ENCODE measurements around the gene SULT1E1.
"Not testable (repeated sequence)": the region's sequence is repeated elsewhere in the genome, so short reads cannot be mapped to it uniquely, and the experiment has no call there.

DNA sequence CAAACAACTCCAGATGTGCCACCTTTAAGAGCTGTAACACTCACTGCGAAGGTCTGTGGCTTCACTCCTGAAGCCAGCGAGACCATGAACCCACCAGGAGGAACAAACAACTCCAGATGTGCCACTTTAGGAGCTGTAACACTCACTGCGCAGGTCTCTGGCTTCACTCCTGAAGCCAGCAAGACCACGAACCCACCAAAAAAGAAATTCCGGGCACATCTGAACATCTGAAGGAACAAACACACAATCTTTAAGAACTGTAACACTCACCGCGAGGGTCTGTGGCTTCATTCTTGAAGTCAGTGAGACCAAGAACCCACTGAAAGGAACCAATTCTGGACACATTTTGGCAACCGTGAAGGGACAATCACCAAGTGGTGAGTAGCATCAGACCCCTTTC is 34.9 kb downstream of the SULT1E1 start:
- TF ChIP-seq, protein P1, sequence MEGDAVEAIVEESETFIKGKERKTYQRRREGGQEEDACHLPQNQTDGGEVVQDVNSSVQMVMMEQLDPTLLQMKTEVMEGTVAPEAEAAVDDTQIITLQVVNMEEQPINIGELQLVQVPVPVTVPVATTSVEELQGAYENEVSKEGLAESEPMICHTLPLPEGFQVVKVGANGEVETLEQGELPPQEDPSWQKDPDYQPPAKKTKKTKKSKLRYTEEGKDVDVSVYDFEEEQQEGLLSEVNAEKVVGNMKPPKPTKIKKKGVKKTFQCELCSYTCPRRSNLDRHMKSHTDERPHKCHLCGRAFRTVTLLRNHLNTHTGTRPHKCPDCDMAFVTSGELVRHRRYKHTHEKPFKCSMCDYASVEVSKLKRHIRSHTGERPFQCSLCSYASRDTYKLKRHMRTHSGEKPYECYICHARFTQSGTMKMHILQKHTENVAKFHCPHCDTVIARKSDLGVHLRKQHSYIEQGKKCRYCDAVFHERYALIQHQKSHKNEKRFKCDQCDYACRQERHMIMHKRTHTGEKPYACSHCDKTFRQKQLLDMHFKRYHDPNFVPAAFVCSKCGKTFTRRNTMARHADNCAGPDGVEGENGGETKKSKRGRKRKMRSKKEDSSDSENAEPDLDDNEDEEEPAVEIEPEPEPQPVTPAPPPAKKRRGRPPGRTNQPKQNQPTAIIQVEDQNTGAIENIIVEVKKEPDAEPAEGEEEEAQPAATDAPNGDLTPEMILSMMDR (IDR thresholded peaks at IDR 0.05; ENCODE audit: insufficient read depth, low read depth, low read length) = not testable (repeated sequence)
- TF ChIP-seq EZH2 (IDR thresholded peaks at IDR 0.05; ENCODE audit: insufficient read depth, low read length) = not testable (repeated sequence)
